Esophagus squamous epithelium (tissue), 5 donors: ENCODE data around the gene GBP1. TPM values are rescaled to one million over a fixed set of nuclear protein-coding genes. Genes with fewer than 3 reads are reported as not detected.
A peak's percentile ranks its signal among the peaks of the same experiment; 100 is the strongest.

Experiments used
- DNase-seq: peaks from one replicate; lab custom pipeline; 2025; lab: John Stamatoyannopoulos, UW
- H3K27ac ChIP-seq, 4 donors: fragments of 200-600 bp; sonication (generic); one replicate each; pipeline ENCODE4 v1.5.1; 2016 to 2019; ENCODE audit warnings: mild to moderate bottlenecking in 1 of 4
- H3K27me3 ChIP-seq, 4 donors: fragments of 200-600 bp; sonication (generic); 1 replicate in 3 of 4; 2 replicates in 1 of 4; pipeline versions ENCODE4 v1.5.1 to v1.6.0; 2017 to 2021; ENCODE audit warnings: antibody characterized with exemption in 1 of 4
- H3K36me3 ChIP-seq, 3 donors: fragments of 200-600 bp; sonication (generic); one replicate each; pipeline ENCODE4 v1.5.1; 2016 to 2019
- H3K4me1 ChIP-seq, 3 donors: fragments of 200-600 bp; sonication (generic); one replicate each; pipeline ENCODE4 v1.5.1; 2017 to 2019
- H3K4me3 ChIP-seq, 4 donors: fragments of 200-600 bp; sonication (generic); 1 replicate in 3 of 4; 2 replicates in 1 of 4; pipeline ENCODE4 v1.5.1; 2016 to 2019; ENCODE audit warnings: mild to moderate bottlenecking in 2 of 4, moderate library complexity in 1 of 4
- H3K9me3 ChIP-seq, 3 donors: fragments of 200-600 bp; sonication (generic); one replicate each; pipeline ENCODE4 v1.5.1; 2016 to 2019
- POLR2A ChIP-seq, 4 donors: fragments of 450-650 bp; IDR thresholded peaks; one replicate each; pipeline ENCODE4 v1.6.1; 2017; ENCODE audit warnings: antibody characterized with exemption in 4 of 4, mild to moderate bottlenecking in 4 of 4, moderate library complexity in 3 of 4
- WGBS, 2 donors: methylation state at CpG; one replicate each; pipeline ENCODE4 v1.1.5; 2018; 5-methylcytosine and 5-hydroxymethylcytosine counted together
- intact Hi-C: fragments of 100-400 bp; cut with DNase I; formaldehyde crosslinking; loops from one replicate; pipeline ENCODE4 v1.15.0; 2022
- total RNA-seq, 4 donors: library from RNA; depleted of rRNA; stranded (reverse); fragments of >200 nt; gene quantifications; one replicate each; pipeline ENCODE4 v1.1.0, GENCODE V29; 2016
- TF ChIP-seq, protein P1 (sequence below), 6 experiments: fragments of 450-650 bp in 4 of 6; fragments of 200-600 bp in 2 of 6; sonication (generic) in 2 of 6; IDR thresholded peaks; one replicate each; pipeline ENCODE4 v1.5.1; 2016 to 2019; ENCODE audit warnings: antibody characterized with exemption in 6 of 6, mild to moderate bottlenecking in 4 of 6, moderate library complexity in 4 of 6
- donor health status: DM: yes; HTN: yes; CAD: no.

The GBP1 gene, protein sequence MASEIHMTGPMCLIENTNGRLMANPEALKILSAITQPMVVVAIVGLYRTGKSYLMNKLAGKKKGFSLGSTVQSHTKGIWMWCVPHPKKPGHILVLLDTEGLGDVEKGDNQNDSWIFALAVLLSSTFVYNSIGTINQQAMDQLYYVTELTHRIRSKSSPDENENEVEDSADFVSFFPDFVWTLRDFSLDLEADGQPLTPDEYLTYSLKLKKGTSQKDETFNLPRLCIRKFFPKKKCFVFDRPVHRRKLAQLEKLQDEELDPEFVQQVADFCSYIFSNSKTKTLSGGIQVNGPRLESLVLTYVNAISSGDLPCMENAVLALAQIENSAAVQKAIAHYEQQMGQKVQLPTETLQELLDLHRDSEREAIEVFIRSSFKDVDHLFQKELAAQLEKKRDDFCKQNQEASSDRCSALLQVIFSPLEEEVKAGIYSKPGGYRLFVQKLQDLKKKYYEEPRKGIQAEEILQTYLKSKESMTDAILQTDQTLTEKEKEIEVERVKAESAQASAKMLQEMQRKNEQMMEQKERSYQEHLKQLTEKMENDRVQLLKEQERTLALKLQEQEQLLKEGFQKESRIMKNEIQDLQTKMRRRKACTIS
- 10 to 100 TPM in 3 of 4 donors, 1 to 10 TPM in 1; 6.3 to 22.1 (median 15.2) TPM for total RNA-seq

DNA sequence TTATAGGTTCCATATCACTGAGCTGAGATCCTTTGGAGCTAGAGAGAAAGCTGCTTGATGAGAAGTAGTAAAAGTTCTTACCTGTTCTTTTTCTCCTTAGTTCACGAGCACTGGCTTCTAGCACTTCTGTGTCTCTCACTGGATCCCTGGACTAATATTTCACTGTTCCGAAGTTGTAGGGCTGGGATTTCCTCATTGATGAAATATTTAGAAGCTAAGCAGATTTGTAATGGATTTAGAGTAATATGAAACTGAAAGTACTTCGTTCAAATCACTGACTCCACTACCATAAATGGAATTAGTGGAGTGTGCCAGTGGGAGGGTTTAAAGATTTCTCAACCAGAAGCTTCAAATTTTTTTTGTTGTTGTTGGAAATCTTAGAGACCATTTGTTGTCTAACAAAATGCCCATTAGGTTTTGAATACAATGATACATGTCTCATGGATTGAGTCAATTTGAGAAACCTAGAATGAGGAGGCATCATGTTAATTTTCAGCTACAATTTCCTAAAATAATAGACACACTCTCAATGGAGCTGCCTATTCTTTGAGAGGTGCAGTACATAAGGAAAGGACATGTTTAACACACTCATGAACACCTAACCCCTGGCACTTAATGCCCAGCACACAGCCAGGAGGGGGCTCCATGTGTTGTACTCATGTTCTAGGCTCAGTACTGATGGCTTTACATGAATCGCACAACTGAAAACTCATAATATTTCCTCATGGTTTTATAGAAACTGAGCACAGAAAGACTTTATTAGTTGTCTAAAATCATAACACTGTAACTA, at the start of gene GBP1:
Gene GBP1 (minus strand): TSS at position 130 of the 790 bp plus-strand sequence. CDS start 1,974 bp downstream, outside the sequence.
- H3K4me1 ChIP-seq, result peaks cover 4 to 52% (median 17%) of the 10 kb centered on the region in 3 donors
- WGBS, 2 donors, result 17 to 23% methylated on average over 4 of the region's 4 CpGs
- peak in 1 of 4 donors; percentile 57 for TF ChIP-seq POLR2A (IDR thresholded peaks at IDR 0.05)
- TF ChIP-seq, protein P1, sequence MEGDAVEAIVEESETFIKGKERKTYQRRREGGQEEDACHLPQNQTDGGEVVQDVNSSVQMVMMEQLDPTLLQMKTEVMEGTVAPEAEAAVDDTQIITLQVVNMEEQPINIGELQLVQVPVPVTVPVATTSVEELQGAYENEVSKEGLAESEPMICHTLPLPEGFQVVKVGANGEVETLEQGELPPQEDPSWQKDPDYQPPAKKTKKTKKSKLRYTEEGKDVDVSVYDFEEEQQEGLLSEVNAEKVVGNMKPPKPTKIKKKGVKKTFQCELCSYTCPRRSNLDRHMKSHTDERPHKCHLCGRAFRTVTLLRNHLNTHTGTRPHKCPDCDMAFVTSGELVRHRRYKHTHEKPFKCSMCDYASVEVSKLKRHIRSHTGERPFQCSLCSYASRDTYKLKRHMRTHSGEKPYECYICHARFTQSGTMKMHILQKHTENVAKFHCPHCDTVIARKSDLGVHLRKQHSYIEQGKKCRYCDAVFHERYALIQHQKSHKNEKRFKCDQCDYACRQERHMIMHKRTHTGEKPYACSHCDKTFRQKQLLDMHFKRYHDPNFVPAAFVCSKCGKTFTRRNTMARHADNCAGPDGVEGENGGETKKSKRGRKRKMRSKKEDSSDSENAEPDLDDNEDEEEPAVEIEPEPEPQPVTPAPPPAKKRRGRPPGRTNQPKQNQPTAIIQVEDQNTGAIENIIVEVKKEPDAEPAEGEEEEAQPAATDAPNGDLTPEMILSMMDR (IDR thresholded peaks at IDR 0.05), result no peak
- no peak for DNase-seq
- peak within 1 kb of the TSS; percentile 79 to 91 (median 88) for H3K27ac ChIP-seq
- intact Hi-C loops, result no loop called here
- H3K36me3 ChIP-seq, result peaks cover 0 to under 1% (median 0%) of the 10 kb centered on the region in 3 donors
- H3K27me3 ChIP-seq, result no peaks in the 10 kb centered on the region
- no peaks in the 10 kb centered on the region for H3K9me3 ChIP-seq
- H3K4me3 ChIP-seq, result peak within 1 kb of the TSS; percentile 39 to 74 (median 52)

DNA sequence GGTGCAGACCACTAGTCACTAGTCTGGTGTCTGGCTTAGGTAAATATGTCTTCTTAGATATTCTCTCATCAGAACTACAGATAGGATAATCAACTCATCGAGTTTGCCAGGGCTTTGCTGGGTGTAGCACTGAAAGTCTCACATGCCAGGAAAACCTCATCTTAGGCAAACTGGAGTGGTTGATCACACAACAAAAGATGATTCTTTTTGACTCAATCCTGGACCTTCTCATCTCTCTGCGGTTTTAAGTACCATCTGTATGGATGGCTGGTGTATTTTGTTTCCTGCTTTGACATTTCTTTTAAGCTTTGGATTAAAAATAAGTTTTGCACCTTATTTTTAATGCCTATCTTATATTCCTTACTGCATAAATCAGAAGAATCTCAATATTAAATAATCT, 49.7 kb upstream of the GBP1 start:
- Histone ChIP-seq H3K36me3 (peaks cover 7 to 100% (median 23%) of the 10 kb centered on the region in 3 donors), H3K4me1 (no peaks in the 10 kb centered on the region), H3K4me3 (no peak overlapping the region), H3K9me3 (no peaks in the 10 kb centered on the region), H3K27me3 (no peaks in the 10 kb centered on the region), H3K27ac (no peak overlapping the region)
- no peak for TF ChIP-seq POLR2A (IDR thresholded peaks at IDR 0.05)
- TF ChIP-seq, protein P1 (IDR thresholded peaks at IDR 0.05), result no peak
- 65 to 84% methylated on average over 2 of the region's 2 CpGs for WGBS, 2 donors
- intact Hi-C loops, result no loop called here
- no peak for DNase-seq

DNA sequence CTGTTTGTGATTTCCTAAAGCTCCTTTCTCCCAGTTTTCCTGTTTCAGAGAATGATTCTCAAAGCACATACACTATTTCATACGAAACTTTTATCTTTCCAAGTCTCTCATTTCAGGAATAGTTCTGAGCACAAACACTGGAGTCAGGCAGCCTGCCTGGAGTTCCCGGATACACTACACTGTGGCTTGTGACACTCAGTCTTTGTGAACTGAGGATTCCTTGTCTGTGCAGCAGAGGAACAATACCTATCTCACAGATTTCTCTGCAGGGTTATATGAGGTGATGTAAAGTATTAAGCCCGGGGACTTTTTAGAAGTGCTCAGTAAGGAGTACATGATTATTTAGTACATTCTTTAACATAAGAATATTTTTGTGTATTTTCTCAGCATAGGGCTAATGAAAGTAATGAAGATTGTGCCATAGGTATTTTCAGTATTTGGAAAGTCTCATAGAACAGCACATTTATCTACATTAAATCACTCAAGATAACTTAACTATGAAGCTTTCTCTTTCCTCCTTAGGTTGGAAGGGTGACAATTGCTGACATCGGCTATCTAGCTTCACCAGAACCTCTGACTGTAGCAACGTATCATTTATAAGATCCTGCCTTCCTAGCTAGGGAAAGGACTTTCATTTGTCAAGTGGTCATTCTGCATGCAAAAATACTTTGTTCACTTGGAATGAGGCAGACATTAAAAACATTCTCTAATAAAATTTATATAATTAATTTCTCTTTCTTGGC, 48.0 kb upstream of the GBP1 start:
- intact Hi-C loops, result no loop called here
- TF ChIP-seq, protein P1 (IDR thresholded peaks at IDR 0.05), result no peak
- TF ChIP-seq POLR2A (IDR thresholded peaks at IDR 0.05), result no peak
- Histone ChIP-seq H3K27ac (no peak overlapping the region), H3K4me3 (no peak overlapping the region), H3K4me1 (no peaks in the 10 kb centered on the region), H3K36me3 (peaks cover 7 to 100% (median 23%) of the 10 kb centered on the region in 3 donors), H3K27me3 (no peaks in the 10 kb centered on the region), H3K9me3 (no peaks in the 10 kb centered on the region)
- DNase-seq, result no peak
- 77 to 78% methylated on average over 5 of the region's 5 CpGs for WGBS, 2 donors

DNA sequence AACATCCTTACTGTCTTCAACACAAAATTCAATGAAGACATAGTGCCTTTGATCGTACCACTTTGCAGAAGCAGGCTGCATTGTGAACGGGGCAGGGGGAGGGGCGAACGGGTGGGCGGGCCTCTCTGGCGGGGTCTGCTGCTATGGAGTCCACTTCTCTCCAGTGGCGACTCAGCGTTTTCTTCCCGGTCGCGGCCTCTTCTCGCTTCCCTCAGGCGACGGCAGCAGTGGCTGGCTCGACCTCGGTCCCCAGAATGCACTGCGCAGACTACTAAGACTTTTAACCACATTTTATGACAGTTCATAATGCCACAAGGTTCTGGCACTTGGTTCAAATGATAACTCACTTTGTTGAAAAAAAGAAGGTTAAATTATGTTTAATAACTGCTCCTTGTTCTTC, 39.7 kb upstream of the GBP1 start:
- no peak overlapping the region for H3K4me3 ChIP-seq
- peaks cover 8 to 55% (median 16%) of the 10 kb centered on the region in 3 donors for H3K36me3 ChIP-seq
- intact Hi-C loops, result no loop called here
- no peak overlapping the region for H3K27ac ChIP-seq
- TF ChIP-seq, protein P1 (IDR thresholded peaks at IDR 0.05), result no peak
- TF ChIP-seq POLR2A (IDR thresholded peaks at IDR 0.05), result no peak
- no peaks in the 10 kb centered on the region for H3K27me3 ChIP-seq
- no peak for DNase-seq
- no peaks in the 10 kb centered on the region for H3K9me3 ChIP-seq
- 87 to 94% methylated on average over 16 to 17 of the region's 17 CpGs for WGBS, 2 donors
- no peaks in the 10 kb centered on the region for H3K4me1 ChIP-seq
